ENCODE results near the gene EIF3I. TPM values are rescaled to one million over a fixed set of nuclear protein-coding genes. Genes with fewer than 3 reads are reported as not detected.

EIF3I gene
- total and polyA plus RNA-seq, 2 of the 13 experiments (the other 11 are each of a cell fraction or from before 2014, with no cell fraction given) = 210 to 223 TPM

DNA sequence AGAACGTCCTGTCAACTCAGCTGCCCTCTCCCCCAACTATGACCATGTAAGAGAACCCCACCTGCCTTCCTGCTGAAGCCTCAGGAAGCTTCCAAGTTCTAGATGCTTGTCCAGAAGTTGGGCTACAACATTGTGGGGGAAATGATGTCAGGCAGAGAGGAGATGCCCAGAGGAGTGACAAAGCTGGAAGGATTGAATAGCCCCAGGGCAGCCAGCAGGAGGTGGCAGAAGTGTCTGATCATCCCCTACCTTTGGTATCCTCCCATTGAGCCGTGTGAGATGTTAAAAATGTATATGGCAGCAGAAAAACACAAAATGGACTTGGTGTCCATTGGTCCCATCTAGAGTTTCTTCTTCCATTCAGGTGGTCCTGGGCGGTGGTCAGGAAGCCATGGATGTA is 6.6 kb downstream of the EIF3I start:
- POLR2A ChIA-PET = interaction anchor here (3.3 kb wide), 1 partner anchor 13 kb away, joined by 12 read pairs; no protein-coding TSS in a partner anchor

More for the DNA sequence above, 6.6 kb downstream of the EIF3I start:
- WGBS (ENCODE audit: low lambda C conversion rate) = 94% methylated on average over 3 of the region's 3 CpGs
- no peak for ATAC-seq
- peaks cover 6% of the 10 kb centered on the region for H3K4me1 ChIP-seq (ENCODE audit: insufficient read depth, low read length)
- intact Hi-C loops (cut with micrococcal nuclease; ENCODE audit: unreplicated experiment) = no loop called here
- no peaks in the 10 kb centered on the region for H4K20me1 ChIP-seq (ENCODE audit: insufficient read depth, low read length)
- FAIRE-seq = no peak
- no peak overlapping the region for H3K4me3 ChIP-seq (replicated peaks in 1 of 3; ENCODE audit: insufficient read depth in 1 of 3, low read depth in 2 of 3, low read length in 3 of 3)
- H3K79me2 ChIP-seq (ENCODE audit: insufficient read depth, low read length) = peaks cover 6% of the 10 kb centered on the region
- no peak overlapping the region for H3K27ac ChIP-seq (ENCODE audit: extremely low read length, insufficient read depth, low read length)
- H3K36me3 ChIP-seq (replicated peaks in 1 of 2; ENCODE audit: control insufficient read depth in 1 of 2, insufficient read depth in 2 of 2, low read length in 2 of 2) = peaks cover 26 to 51% of the 10 kb centered on the region in 2 experiments
- TF ChIP-seq CCAR2 (optimal IDR thresholded peaks at IDR 0.05; ENCODE audit: low read depth, low read length) (no peak), RBM22 (optimal IDR thresholded peaks at IDR 0.05; ENCODE audit: low read length) (no peak), GATAD1 (CRISPR knock-in tag; IDR thresholded peaks at IDR 0.05) (no peak), ZNF383 (CRISPR knock-in tag; IDR thresholded peaks at IDR 0.05; ENCODE audit: borderline replicate concordance) (no peak), ZNF530 (CRISPR knock-in tag; IDR thresholded peaks at IDR 0.05; ENCODE audit: low read depth) (no peak), ZNF263 (CRISPR knock-in tag; IDR thresholded peaks at IDR 0.05) (no peak), ZNF142 (CRISPR knock-in tag; IDR thresholded peaks at IDR 0.05) (no peak), BHLHE40 (IDR thresholded peaks at IDR 0.05; ENCODE audit: low read length) (no peak), FOXP1 (IDR thresholded peaks at IDR 0.05) (no peak), FOXP1 (CRISPR knock-in tag; IDR thresholded peaks at IDR 0.05) (no peak), ZNF160 (CRISPR knock-in tag; IDR thresholded peaks at IDR 0.05) (no peak), ZFP90 (CRISPR knock-in tag; IDR thresholded peaks at IDR 0.05; ENCODE audit: borderline replicate concordance) (no peak)
- TF ChIP-seq, protein P1, sequence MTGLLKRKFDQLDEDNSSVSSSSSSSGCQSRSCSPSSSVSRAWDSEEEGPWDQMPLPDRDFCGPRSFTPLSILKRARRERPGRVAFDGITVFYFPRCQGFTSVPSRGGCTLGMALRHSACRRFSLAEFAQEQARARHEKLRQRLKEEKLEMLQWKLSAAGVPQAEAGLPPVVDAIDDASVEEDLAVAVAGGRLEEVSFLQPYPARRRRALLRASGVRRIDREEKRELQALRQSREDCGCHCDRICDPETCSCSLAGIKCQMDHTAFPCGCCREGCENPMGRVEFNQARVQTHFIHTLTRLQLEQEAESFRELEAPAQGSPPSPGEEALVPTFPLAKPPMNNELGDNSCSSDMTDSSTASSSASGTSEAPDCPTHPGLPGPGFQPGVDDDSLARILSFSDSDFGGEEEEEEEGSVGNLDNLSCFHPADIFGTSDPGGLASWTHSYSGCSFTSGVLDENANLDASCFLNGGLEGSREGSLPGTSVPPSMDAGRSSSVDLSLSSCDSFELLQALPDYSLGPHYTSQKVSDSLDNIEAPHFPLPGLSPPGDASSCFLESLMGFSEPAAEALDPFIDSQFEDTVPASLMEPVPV (CRISPR knock-in tag; IDR thresholded peaks at IDR 0.05) = no peak
- no peak overlapping the region for H3K9ac ChIP-seq (ENCODE audit: insufficient read depth, low read depth, low read length)
- no peak overlapping the region for H2AFZ ChIP-seq (ENCODE audit: low read length)
- CTCF ChIA-PET (ENCODE audit: low intra/inter-chr PET ratio, low total read pairs) = no interaction called here
- no TSS peak for BruUV-seq (replicated peaks)
- no peaks in the 10 kb centered on the region for H3K9me3 ChIP-seq (ENCODE audit: low read length)
- no peak overlapping the region for H3K4me2 ChIP-seq (ENCODE audit: low read depth, low read length)
- in situ Hi-C loops (cut with HindIII; ENCODE audit: extremely low pct_ligation_motif_present, low pct_unique_long_range_greater_than_20kb) = no loop called here
- DNase-seq (ENCODE audit: low spot score) = no peak
- H3K27me3 ChIP-seq (ENCODE audit: control insufficient read depth in 1 of 2, insufficient read depth in 2 of 2, low read length in 2 of 2) = no peaks in the 10 kb centered on the region

Data from HepG2 (cell line).